ENCODE results near the gene AGBL4.

The AGBL4 gene

GRCh38 chr1:49694251-49694827 lies 329.4 kb downstream of the AGBL4 start:
- DNase-seq: no peak

GRCh38 chr1:49686107-49686506 lies 337.6 kb downstream of the AGBL4 start:
- no peak for DNase-seq

GRCh38 chr1:49677706-49678105 lies 346.0 kb downstream of the AGBL4 start:
- DNase-seq: no peak

GRCh38 chr1:49651136-49651535 lies 372.6 kb downstream of the AGBL4 start:
- DNase-seq: no peak

GRCh38 chr1:49630156-49630555 lies 393.6 kb downstream of the AGBL4 start:
- DNase-seq: no peak

- DNase-seq: no peak
Measured at GRCh38 chr1:49627781-49628180, 396.0 kb downstream of the AGBL4 start.

GRCh38 chr1:49626472-49626871 lies 397.3 kb downstream of the AGBL4 start:
- DNase-seq: no peak

GRCh38 chr1:49622877-49623276 lies 400.9 kb downstream of the AGBL4 start:
- no peak for DNase-seq

- DNase-seq: no peak
Measured at GRCh38 chr1:49606082-49606481, 417.7 kb downstream of the AGBL4 start.

GRCh38 chr1:49597436-49597835 lies 426.3 kb downstream of the AGBL4 start:
- no peak for DNase-seq

- DNase-seq: no peak
Measured at GRCh38 chr1:49576327-49576901, 447.3 kb downstream of the AGBL4 start.

GRCh38 chr1:49556676-49557234 lies 467.0 kb downstream of the AGBL4 start:
- DNase-seq: no peak

- DNase-seq: no peak
Measured at GRCh38 chr1:49552101-49552500, 471.7 kb downstream of the AGBL4 start.

- DNase-seq: no peak
Measured at GRCh38 chr1:49544615-49545014, 479.1 kb downstream of the AGBL4 start.

- DNase-seq: no peak
Measured at GRCh38 chr1:49541096-49541752, 482.5 kb downstream of the AGBL4 start.

GRCh38 chr1:49527606-49528305 lies 496.0 kb downstream of the AGBL4 start:
- DNase-seq: no peak

GRCh38 chr1:49526672-49527071 lies 497.1 kb downstream of the AGBL4 start:
- DNase-seq: no peak

- DNase-seq: no peak
Measured at GRCh38 chr1:49523764-49524163, 500.0 kb downstream of the AGBL4 start.

- DNase-seq: no peak
Measured at GRCh38 chr1:49466961-49467360, 556.8 kb downstream of the AGBL4 start.

GRCh38 chr1:49465486-49466185 lies 558.1 kb downstream of the AGBL4 start:
- DNase-seq: no peak

GRCh38 chr1:49448200-49448599 lies 575.6 kb downstream of the AGBL4 start:
- no peak for DNase-seq

GRCh38 chr1:49436865-49437264 lies 586.9 kb downstream of the AGBL4 start:
- DNase-seq: no peak

GRCh38 chr1:49435291-49435690 lies 588.5 kb downstream of the AGBL4 start:
- DNase-seq: no peak
